ENCODE data around the gene OPCML. TPM values are rescaled to one million over a fixed set of nuclear protein-coding genes. Genes with fewer than 3 reads are reported as not detected.

Gene OPCML
- total RNA-seq (2016; rRNA removed; fragmentation: Illumina TruSeq; extraction: Trizol) (not detected in 2 replicates), polyA plus RNA-seq (2011; rRNA removed) (not detected in 2 replicates), polyA minus RNA-seq (2011; rRNA and poly(A)+ RNA removed; ENCODE audit: low replicate concordance) (not detected in 2 replicates), Bru-seq, nascent RNA (percentile 0 among the genes with signal in this experiment), BruChase-seq, experiment 1, labeled RNA remaining after a 6-hour chase (percentile 0 among the genes with signal in this experiment), BruChase-seq, experiment 2, labeled RNA remaining after a 2-hour chase (percentile 0 among the genes with signal in this experiment)
- not detected in 2 replicates for total RNA-seq (2016; cell fraction: cytosol; rRNA removed; fragmentation: Illumina TruSeq; extraction: Trizol; ENCODE audit: low read depth)
- total RNA-seq (2016; cell fraction: insoluble cytoplasmic fraction; rRNA removed; fragmentation: Illumina TruSeq; extraction: Trizol) = not detected in 2 replicates
- total RNA-seq (2016; cell fraction: membrane; rRNA removed; fragmentation: Illumina TruSeq; extraction: Trizol) = not detected in 2 replicates
- total RNA-seq (2016; cell fraction: nucleus; rRNA removed; fragmentation: Illumina TruSeq; extraction: Trizol) = not detected in 2 replicates
- polyA plus RNA-seq (2011; cell fraction: cytosol; rRNA removed) = not detected in 2 replicates
- not detected in 2 replicates for polyA plus RNA-seq (2011; cell fraction: nucleus; rRNA removed)
- polyA plus RNA-seq (2012) = not detected in 2 replicates
- polyA plus RNA-seq (2016; cell fraction: cytosol; fragmentation: Illumina TruSeq; extraction: Trizol; ENCODE audit: low read depth) = not detected in 2 replicates
- polyA plus RNA-seq (2016; cell fraction: insoluble cytoplasmic fraction; fragmentation: Illumina TruSeq; extraction: Trizol; ENCODE audit: low read depth) = not detected in 2 replicates
- polyA plus RNA-seq (2016; cell fraction: membrane; fragmentation: Illumina TruSeq; extraction: Trizol; ENCODE audit: low read depth) = not detected in 2 replicates
- not detected in 2 replicates for polyA plus RNA-seq (2016; cell fraction: nucleus; fragmentation: Illumina TruSeq; extraction: Trizol; ENCODE audit: insufficient read depth, low read depth)
- polyA minus RNA-seq (2011; cell fraction: cytosol; rRNA and poly(A)+ RNA removed) = not detected in 2 replicates
- polyA minus RNA-seq (2011; cell fraction: nucleus; rRNA and poly(A)+ RNA removed) = not detected in 2 replicates
- long read RNA-seq, experiment 1 = 0 reads
- long read RNA-seq, experiment 2 = 0 reads

DNA sequence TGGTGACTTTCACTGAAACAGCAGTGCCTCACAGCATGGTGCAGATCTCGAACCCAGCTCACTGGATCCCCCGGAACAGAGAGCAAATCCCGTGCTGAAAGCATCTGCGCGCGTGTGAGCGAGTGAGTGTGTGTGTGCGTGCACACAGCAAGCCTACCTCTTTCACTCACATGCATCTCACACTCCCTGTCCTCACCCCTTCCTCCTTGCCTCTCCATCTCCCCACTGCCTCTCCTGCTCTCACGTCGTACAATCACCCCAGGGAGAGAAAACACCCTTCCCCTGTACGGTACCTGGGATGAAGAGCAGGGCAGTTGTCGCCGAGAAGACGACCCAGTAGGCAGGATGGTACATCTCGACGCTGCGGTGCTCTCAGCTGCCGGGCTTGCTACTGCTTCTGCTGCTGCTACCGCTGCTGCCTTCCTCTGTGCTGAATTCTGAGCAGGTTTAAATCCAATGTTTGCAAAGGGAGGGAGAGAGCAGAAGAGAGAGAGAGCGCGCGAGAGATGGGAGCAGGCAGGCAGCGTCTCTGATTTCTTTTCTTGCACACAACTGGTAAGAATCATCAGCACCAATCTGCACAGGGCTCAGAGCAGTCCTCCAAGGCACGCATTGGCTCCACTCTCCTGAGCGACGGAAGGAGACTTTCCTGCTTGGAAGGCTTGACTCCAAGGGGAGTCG, at the start of gene OPCML:
Gene OPCML (minus strand): TSS at position 531 of the 681 bp plus-strand sequence.
- Histone ChIP-seq H3K27ac (ENCODE audit: extremely low read length, insufficient read depth, low read length) (no peak within 1 kb of the TSS), H2AFZ (ENCODE audit: low read length) (no peak within 1 kb of the TSS), H3K79me2 (ENCODE audit: insufficient read depth, low read length) (no peaks in the 10 kb centered on the region), H3K9ac (ENCODE audit: insufficient read depth, low read depth, low read length) (no peak within 1 kb of the TSS), H4K20me1 (ENCODE audit: insufficient read depth, low read length) (no peaks in the 10 kb centered on the region), H3K9me3 (ENCODE audit: low read length) (no peaks in the 10 kb centered on the region), H3K4me1 (ENCODE audit: insufficient read depth, low read length) (no peaks in the 10 kb centered on the region), H3K4me3 (replicated peaks in 1 of 3; ENCODE audit: insufficient read depth in 1 of 3, low read depth in 2 of 3, low read length in 3 of 3) (no peak within 1 kb of the TSS), H3K36me3 (replicated peaks in 1 of 2; ENCODE audit: control insufficient read depth in 1 of 2, insufficient read depth in 2 of 2, low read length in 2 of 2) (no peaks in the 10 kb centered on the region), H3K27me3 (ENCODE audit: control insufficient read depth in 1 of 2, insufficient read depth in 2 of 2, low read length in 2 of 2) (peaks cover 3 to 31% of the 10 kb centered on the region in 2 experiments; a peak in 3 of 5 replicates), H3K4me2 (ENCODE audit: low read depth, low read length) (no peak within 1 kb of the TSS)
- TF ChIP-seq, protein P1, sequence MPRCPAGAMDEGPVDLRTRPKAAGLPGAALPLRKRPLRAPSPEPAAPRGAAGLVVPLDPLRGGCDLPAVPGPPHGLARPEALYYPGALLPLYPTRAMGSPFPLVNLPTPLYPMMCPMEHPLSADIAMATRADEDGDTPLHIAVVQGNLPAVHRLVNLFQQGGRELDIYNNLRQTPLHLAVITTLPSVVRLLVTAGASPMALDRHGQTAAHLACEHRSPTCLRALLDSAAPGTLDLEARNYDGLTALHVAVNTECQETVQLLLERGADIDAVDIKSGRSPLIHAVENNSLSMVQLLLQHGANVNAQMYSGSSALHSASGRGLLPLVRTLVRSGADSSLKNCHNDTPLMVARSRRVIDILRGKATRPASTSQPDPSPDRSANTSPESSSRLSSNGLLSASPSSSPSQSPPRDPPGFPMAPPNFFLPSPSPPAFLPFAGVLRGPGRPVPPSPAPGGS (CRISPR knock-in tag; IDR thresholded peaks at IDR 0.05) = no peak
- TF ChIP-seq, protein P2, sequence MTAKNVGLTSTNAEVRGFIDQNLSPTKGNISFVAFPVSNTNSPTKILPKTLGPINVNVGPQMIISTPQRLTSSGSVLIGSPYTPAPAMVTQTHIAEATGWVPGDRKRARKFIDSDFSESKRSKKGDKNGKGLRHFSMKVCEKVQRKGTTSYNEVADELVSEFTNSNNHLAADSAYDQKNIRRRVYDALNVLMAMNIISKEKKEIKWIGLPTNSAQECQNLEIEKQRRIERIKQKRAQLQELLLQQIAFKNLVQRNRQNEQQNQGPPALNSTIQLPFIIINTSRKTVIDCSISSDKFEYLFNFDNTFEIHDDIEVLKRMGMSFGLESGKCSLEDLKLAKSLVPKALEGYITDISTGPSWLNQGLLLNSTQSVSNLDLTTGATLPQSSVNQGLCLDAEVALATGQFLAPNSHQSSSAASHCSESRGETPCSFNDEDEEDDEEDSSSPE (CRISPR knock-in tag; IDR thresholded peaks at IDR 0.05) = no peak
- no peak for TF ChIP-seq ZMYM4 (CRISPR knock-in tag; IDR thresholded peaks at IDR 0.05)
- no peak for TF ChIP-seq ETV6 (CRISPR knock-in tag; conservative IDR thresholded peaks at IDR 0.05)
- TF ChIP-seq ZNF781 (CRISPR knock-in tag; IDR thresholded peaks at IDR 0.05; ENCODE audit: borderline replicate concordance, not compliant biosample characterization) = no peak
- ATAC-seq = no peak
- no TSS peak for BruUV-seq (replicated peaks)
- WGBS (ENCODE audit: low lambda C conversion rate) = 4% methylated on average over 19 of the region's 27 CpGs
- no peak for FAIRE-seq
- CTCF ChIA-PET (ENCODE audit: low intra/inter-chr PET ratio, low total read pairs) = no interaction called here
- POLR2A ChIA-PET = no interaction called here
- intact Hi-C loops (cut with micrococcal nuclease; ENCODE audit: unreplicated experiment) = no loop called here
- DNase-seq (ENCODE audit: low spot score) = no peak
- in situ Hi-C loops (cut with HindIII; ENCODE audit: extremely low pct_ligation_motif_present, low pct_unique_long_range_greater_than_20kb) = no loop called here

Measured in HepG2 (cell line).